GM19467 (cell line): ENCODE results near the gene HSPBAP1.
"Not testable (repeated sequence)": the region's sequence is repeated elsewhere in the genome, so short reads cannot be mapped to it uniquely, and the experiment has no call there.

ENCODE experiments used
- ATAC-seq: cut with Tn5 transposase; IDR thresholded peaks from one replicate; pipeline ENCODE4 v1.9.1; 2021; ENCODE audit warnings: mild to moderate bottlenecking, moderate library complexity; ENCODE audit not compliant: unreplicated experiment

HSPBAP1 gene

DNA sequence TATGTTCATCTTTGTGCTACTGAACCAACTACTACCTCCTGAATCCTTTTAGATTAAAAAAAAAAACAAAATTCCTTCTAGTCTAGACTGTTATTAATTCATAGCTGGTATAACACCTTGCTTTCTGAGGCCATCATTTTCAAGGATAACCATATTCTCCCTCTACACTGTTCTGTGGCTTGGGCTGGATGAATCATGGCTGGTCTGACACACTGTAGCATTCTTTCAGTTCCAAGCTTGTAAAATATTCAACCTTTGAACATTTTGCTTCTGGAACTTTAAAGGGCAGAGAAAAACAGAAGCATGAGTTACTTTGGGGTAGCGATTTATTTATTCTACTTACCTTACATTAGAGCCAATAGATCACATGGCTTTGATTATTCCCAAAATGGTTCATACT, 7.6 kb downstream of the HSPBAP1 start:
- ATAC-seq = no peak

DNA sequence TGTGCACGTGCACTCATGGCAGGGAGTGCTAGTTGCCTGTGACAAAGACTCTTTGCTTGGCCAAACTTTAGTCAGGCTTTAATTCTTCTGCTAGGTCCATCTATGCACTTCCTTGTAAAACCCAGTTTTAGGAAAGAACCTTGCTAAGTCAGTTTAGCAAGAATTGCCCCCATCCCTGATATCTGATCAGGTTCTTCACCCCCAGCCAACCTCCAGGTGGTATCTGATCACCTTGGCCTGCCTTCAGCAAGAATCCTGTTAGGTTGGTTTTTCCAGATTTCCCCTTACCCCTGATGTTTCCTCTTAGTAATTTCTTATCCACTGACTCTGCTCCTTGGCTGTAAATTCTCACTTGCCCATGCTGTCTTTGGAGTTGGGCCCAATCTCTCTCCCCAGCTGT, 8.4 kb downstream of the HSPBAP1 start:
- no peak for ATAC-seq

DNA sequence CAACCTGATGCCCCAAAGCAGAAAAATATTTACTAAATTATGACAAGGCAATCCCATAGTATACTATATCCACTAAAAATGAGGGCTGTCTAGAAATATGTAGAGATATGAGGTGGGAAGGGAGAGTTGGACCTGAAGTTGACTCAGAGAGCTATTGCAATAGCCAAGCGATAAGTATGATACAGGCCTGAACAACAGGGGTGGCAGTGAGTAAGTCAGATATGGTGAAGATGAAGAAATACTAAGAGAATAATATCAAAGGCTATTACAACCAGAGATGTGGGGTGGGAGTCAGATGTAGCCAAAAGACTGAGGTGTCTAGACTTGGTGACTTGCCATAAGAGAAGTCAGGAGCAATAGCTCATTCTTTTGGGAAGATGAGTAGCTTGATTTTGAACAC, 9.2 kb downstream of the HSPBAP1 start:
- ATAC-seq = no peak

DNA sequence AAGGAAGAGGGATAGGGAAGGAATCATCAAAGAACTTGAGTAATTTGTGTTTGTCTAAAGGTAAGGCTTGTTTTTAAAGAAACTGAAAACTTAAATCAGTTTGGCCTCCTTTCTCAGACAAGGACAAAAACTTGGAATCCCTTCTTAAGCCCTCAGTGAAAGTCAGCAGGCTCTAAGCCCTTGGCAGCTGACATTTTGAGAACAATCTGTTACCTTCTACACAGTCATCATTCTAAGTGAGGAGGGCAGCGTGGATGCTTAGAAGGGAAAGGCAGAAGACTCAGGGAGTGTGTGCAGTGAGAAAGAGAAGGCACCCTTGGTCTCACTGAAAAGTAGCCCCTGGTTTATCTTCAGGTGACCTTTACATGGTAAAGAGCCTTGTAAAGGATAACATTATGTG, 10.8 kb downstream of the HSPBAP1 start:
- no peak for ATAC-seq

DNA sequence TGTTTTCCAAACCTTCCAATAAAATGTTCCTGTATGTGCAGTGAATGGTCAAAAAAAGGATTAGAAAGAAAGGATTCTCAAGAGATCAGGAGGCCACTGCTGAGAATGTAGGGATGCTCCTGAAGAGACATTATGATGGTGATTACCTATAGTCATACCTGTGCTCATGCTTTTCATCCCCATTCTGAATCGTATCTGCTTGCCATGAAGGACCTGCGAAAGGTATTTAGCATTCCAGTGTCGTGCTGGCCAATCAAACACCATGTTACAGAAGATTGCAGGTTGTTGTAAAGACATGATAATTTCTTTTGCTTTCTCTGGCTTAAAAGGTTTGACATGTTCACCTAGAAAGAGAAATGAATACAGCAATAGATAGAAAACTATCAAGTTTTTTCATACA, 16.1 kb downstream of the HSPBAP1 start:
- ATAC-seq = no peak

DNA sequence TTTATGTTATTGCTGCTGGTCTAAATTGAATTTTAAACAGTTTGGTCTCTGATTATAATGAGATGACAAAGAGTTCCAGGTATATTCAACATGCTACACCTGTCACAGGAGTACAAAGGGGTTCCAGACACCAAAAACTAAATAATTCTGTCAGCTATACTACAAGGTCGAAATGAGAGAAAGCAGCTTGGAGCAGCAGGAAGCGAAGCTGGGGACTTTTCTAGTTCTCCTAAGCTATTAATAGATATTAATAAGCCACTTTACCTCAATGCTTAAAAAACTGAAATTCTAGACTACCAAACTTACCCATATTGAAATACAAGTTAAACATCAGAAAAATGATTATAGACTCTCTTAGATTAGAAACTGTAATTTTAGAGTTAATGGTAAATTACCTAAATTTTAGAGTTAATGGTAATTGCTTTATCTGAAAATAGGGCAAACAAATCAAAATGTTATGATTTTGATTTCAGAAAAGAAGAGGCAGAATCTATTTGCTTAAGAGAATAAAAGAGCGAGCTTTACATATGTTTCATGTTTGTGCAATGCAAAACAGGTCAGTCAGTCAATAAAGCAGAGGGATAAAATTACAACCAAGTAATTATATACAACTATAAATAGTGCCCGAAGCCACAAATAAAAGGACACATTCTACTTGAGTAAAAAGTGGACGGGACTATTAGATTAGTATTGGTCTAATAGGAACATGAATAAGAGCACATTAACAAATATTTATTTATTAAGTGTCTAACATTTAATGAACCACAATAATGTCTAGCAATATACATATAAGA, 16.8 kb downstream of the HSPBAP1 start:
- no peak for ATAC-seq

DNA sequence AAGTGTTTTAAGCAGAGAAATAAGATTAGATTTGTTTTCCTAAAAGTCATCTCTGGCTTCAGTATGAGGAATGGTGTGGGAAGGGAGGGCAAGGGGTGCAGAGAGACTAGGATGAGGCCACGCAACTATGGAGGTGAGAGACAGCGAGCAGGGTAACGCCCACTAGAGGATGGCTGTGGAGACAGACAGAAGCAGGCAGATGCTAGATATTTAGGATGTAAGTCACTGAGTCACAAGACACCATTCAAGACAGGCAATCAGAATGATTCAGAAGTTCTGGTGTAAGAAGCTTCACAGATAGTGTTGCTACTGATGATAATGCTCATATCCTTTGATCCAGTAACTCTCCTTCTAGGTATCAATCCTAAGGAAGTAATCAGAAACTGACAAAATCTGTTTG, 19.1 kb downstream of the HSPBAP1 start:
- ATAC-seq = no peak

DNA sequence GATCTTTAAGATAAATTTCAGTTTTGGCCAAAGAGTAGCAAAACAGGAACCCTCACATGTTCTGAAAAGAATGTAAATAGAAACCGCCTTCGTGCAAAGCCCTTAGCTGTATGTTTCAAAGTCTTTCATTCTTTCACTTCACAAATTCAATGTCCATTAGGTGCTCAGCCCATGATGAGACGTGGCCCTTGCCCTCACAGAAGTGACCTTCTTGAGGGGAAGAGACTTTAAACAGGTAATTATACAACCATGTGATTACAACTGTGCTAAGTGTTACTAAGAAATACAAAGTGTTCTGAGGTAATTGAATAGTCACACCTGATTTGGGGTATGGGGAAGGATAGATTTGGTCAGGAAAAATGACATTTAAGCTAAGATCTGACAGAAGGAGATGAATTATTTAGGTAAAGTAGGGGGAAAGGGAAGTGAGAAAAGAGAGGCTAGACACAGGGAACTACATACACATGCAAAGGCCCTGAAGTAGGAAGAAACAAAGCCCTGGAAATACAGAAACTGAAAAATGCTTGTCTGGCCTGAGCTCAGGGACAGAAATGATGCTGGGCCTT, 19.6 kb downstream of the HSPBAP1 start:
- ATAC-seq = no peak

DNA sequence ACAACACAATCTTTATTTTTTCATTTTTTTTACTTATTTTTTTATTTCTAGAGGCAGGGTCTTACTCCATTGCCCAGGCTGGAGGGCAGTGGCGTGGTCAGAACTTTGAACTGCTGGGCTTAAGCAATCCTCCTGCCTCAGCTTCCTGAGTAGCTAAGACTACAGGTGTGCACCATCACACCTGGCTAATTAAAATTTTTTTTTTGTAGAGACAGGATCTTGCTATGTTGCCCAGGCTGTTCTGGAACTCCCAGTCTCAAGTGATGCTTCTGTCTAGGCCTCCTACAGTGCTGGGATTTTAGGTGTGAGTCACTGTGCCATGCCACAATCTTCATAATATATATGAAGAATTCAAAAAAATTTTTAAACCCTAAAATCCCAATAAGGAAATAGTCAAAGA, 20.8 kb downstream of the HSPBAP1 start:
- ATAC-seq = no peak

DNA sequence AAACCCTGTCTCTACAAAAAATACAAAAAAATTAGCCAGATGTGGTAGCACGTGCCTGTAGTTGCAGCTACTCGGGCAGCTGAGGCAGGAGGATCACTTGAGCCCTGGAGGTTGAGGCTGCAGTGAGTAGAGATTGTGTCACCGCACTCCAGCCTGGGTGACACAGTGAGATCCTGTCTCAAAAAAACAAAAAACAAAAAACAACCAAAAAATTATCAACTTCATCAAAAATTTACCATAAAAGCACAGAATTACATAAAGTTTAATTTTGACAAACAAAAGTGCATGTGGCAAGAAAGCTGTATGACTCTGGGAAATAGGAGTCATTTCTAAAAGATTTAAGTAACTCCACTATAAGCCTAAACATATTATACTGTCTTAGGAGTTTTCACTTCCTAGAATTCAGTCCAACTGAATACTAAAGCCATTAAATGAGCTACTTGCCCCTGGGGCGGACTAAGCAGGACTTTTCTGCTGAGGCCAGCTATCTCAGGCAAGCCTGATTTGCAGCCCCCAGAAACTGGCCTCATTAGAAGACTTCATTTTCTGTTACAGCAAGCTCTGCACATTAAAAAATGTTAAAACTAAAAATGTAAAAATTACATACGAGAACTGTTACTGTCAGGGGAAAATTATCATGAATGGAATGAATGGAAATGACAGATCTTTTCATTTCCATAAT, 23.0 kb downstream of the HSPBAP1 start:
- ATAC-seq = no peak

DNA sequence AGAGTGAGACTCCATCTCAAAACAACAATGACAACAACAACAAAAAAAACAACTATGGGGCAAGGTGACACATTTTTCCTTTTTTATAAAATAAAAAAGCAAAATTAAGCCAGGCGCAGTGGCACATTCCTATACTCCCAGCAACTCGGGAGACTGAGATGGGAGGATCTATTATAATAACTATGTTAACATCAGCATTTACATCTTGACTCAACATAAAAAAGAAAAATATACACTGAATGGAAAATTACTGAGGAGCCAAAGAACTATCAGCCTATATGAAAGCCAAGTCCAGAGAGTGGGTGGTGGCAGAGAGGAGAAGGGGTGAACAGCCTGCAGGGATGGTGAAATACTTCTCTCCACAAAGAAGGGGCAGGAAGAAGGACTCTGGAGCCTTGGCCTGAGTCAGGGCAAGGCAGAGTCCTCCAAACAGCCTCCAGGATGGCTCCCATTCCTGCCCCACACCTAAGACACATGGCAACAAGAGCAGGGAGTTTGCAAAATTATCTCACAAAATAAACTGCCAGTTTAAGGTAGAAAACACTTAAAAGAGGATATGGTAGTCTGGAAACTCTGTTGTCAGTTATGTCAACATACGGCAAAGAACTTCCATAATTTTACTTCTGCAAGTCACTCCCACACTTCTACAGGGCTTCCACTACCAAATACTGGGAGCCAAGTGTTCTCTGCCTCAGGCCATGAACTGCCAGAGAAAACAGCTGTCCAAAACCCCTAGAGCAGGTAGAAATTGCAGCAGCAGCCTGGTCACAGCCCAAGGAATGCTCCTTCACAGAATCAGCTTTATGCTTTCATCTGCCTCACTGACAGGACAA, 25.9 kb downstream of the HSPBAP1 start:
- no peak for ATAC-seq

DNA sequence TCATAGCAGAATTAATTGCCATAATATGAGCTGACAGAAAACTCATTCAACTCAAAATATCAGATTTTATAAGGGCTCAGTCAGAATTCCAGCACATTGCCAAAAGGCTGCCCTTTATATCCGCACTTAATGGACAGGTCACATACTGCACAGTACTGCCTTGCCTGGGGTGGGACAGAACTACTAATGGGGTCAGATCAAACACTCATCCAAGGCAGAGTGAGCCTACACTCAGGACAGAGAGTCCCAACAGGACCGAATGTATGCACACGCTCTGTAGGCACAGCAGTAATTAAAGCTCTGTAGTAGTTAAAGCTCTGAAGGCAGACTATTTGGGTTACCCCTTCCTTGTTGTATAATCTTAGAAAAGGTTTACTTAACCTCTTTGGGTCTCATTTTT, 27.2 kb downstream of the HSPBAP1 start:
- ATAC-seq = no peak

DNA sequence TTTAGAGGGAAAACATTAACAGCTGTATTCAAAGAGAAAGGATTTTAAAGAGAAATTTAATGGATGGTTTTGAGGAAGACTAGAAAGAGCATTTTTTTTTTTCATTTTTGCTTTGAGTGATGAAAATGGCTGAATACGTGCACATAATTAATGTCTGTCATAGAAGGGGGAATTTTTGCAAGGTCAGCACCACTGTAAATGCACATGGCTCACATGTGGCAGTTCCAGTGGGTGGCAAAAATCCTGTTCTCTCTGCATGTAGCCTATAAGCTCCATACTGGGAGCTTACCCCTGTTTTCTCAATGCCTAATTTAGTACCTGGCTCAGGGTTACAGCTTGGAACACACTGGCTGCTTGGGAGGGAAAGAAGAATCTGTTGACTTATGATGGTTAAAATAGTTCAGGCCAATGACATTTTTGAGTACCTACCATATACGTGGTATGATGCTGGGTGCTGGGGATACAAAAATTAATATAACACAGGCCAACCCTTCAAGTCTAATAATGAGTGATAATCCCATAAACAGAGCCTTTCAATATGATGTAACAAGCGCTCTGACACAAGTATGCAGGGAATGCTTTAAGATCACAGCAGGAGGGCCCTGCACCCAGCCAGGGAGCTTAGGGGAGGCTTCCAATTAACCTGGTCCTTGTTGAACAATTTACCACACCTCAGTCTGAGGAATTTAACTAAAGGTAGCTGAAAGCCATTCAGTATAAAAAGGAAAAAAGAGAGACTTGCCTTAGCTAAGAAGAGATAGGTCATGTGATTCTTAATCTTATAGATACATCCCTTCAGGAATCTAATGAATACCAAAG, 33.0 kb downstream of the HSPBAP1 start:
- no peak for ATAC-seq

DNA sequence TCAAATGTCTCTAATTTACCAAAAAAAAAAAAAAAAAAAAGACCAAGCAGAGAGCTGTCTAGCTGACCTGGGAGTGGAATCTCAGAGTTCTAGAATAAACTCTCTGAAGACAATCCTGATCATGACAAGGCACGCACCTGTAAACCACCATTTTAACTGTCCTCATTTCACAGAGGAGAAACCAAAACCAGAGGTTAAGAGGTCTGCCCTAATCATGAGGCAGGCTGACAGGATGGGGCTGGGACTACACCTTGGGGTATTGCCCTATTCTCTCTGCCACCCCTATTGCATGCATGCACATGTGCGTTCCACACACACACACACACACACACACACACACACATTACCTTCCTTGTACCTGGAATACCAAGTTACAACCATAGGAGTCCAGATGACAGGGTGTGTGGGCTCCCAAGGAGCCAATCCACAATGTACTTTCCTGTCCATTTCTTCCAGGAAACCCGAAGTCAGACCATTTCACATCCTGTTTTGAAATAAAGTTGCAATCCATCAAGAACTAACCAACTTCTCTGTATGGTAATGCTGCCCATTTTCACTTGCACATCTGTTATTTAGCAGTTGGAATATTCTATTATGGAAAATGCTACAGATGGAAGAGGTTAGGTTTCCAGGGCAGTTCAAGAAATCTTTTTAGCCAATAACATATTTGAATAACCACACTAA, 34.6 kb downstream of the HSPBAP1 start:
- ATAC-seq = no peak

DNA sequence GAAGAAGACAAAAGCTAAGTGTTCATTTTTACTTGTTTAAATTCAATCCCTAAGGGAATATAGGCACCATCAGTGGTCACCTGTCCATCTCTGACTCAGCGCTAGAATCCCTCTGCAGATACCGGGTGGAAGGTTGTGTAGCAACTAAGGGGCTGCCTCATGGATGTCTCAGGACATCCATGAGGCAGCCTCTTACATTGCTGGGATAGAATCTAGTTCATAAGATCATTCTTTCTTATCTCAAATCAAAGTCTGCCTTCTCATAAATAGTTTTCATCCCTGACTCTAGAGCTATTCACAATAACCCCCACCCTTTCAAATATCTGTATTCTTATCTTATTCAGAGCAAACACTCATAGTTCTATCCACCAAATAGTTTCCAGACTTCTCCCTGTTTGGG, 38.1 kb downstream of the HSPBAP1 start:
- no peak for ATAC-seq

DNA sequence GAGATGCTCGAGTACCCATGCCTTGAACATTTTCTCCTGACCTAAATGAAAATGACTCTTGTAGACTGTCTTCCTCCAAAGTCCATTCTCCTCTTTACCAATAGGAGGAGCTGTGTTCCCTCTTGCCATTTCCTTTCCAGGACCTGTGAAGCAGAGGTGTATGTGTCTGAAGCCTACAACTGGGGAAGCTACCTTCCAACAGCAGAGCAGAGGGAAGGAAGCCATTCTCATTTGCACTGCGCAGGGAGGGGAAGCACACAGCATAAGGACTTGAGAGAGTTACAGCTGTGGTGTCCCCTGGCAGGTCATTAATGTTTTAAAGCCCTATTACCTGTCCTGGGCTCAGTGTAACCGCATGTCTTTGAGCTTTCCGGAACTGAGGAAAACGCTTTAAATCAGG, 38.7 kb downstream of the HSPBAP1 start:
- ATAC-seq = no peak

DNA sequence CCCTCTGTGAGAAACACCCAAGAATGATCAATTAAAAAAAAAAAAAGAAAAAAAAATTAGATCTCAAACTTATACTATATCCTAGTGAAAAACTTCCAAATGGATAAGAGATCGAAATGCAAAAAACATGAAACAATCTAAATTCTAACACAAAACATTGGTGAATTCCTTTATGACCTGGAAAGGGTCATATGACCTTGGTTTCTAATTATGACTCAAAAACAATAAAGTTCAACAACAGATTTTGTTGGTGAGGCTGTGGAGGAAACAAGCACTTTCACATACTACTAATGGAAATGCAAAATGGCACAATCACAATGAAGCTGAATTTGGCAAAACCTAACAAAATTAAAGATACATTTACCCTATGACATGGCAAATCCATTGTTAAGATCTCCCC, 45.3 kb downstream of the HSPBAP1 start:
- no peak for ATAC-seq

DNA sequence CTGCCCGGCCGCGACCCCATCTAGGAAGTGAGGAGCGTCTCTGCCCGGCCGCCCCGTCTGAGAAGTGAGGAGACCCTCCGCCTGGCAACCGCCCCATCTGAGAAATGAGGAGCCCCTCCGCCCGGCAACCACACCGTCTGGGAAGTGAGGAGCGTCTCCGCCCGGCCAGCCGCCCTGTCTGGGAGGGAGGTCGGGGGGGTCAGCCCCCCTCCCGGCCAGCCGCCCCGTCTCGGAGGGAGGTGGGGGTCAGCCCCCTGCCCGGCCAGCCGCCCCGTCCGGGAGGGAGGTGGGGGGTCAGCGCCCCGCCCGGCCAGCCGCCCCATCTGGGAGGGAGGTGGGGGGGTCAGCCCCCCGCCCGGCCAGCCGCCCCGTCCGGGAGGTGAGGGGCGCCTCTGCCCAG, 46.3 kb downstream of the HSPBAP1 start:
- not testable (repeated sequence) for ATAC-seq

DNA sequence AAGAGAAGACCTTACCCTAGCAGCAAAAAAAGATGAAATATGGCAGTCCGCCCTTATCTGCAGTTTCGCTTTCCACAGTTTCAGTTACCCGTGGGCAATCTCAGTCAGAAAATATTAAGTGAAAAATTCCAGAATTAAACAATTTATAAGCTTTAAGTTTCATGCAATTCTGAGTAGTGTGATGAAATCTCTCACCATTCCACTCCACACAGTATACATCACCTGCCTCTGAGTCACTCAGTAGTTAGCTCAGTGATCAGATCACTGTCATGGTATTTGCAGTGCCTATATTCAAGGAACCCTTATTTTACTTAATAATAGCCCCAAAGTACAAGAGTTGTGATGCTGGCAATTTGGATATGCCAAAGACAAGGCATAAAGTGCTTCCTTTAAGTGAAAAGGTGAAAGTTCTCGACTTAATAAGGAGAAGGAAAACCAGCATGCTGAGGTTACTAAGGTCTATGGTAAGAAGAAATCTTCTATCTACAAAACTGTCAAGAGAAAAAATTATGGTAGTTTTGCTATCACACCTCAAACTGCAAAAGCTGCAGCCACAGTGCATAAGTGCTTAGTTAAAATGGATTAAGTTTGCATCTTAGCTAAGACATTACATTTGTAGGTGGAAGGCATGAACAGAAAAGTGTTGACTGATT, 48.1 kb downstream of the HSPBAP1 start:
- ATAC-seq = no peak
